SK-N-SH treated with all-trans-retinoic acid at 6 μM for 48 hours (cell line): ENCODE measurements around the gene SAMD4A.

Experiments
- ARNTL ChIP-seq: fragments of 450-650 bp; formaldehyde crosslinking; IDR thresholded peaks from 2 replicates; pipeline ENCODE4 v1.5.0; 2020; ENCODE audit warnings: low read depth, mild to moderate bottlenecking, moderate library complexity, borderline replicate concordance
- CREB5 ChIP-seq: fragments of 250-450 bp; sonication (Bioruptor Pico); IDR thresholded peaks from 2 replicates; pipeline ENCODE4 v1.5.1; 2020; ENCODE audit warnings: low read depth, mild to moderate bottlenecking, moderate library complexity
- CSDC2 ChIP-seq: fragments of 250-450 bp; sonication (Bioruptor Pico); IDR thresholded peaks from 2 replicates; pipeline ENCODE4 v1.5.0; 2020; ENCODE audit warnings: mild to moderate bottlenecking, moderate library complexity
- GLIS3 ChIP-seq: fragments of 250-450 bp; sonication (Bioruptor Pico); IDR thresholded peaks from 2 replicates; pipeline ENCODE4 v1.5.0; 2020; ENCODE audit warnings: mild to moderate bottlenecking, moderate library complexity
- ISL1 ChIP-seq: fragments of 250-450 bp; sonication (Bioruptor Pico); IDR thresholded peaks from 2 replicates; pipeline ENCODE4 v2.1.2; 2022; ENCODE audit warnings: mild to moderate bottlenecking, moderate library complexity
- PATZ1 ChIP-seq: fragments of 250-450 bp; sonication (Bioruptor Pico); IDR thresholded peaks from 2 replicates; pipeline ENCODE4 v1.8.0; 2020; ENCODE audit warnings: mild to moderate bottlenecking, moderate library complexity, borderline replicate concordance
- RARB ChIP-seq: fragments of 250-450 bp; sonication (Bioruptor Pico); IDR thresholded peaks from 2 replicates; pipeline ENCODE4 v1.8.0; 2021; ENCODE audit warnings: mild to moderate bottlenecking, moderate library complexity
- TOX ChIP-seq: fragments of 250-450 bp; sonication (Bioruptor Pico); IDR thresholded peaks from 2 replicates; pipeline ENCODE4 v1.8.0; 2021; ENCODE audit warnings: mild to moderate bottlenecking, moderate library complexity, borderline replicate concordance
- TSHZ2 ChIP-seq: fragments of 250-450 bp; sonication (Bioruptor Pico); IDR thresholded peaks from 2 replicates; pipeline ENCODE4 v1.5.0; 2020; ENCODE audit warnings: mild to moderate bottlenecking, moderate library complexity
- ZFP3 ChIP-seq: fragments of 250-450 bp; sonication (Bioruptor Pico); IDR thresholded peaks from 2 replicates; pipeline ENCODE4 v1.5.0; 2020; ENCODE audit warnings: mild to moderate bottlenecking, moderate library complexity
- ZFP30 ChIP-seq: fragments of 450-650 bp; formaldehyde crosslinking; IDR thresholded peaks from 2 replicates; pipeline ENCODE4 v1.5.0; 2022; ENCODE audit warnings: mild to moderate bottlenecking, moderate library complexity
- ZNF565 ChIP-seq: fragments of 450-650 bp; formaldehyde crosslinking; conservative IDR thresholded peaks from 2 replicates; pipeline ENCODE4 v1.5.0; 2020; ENCODE audit warnings: low read depth, mild to moderate bottlenecking, moderate library complexity
- ZNF70 ChIP-seq: fragments of 450-650 bp; formaldehyde crosslinking; IDR thresholded peaks from 2 replicates; pipeline ENCODE4 v1.5.0; 2020; ENCODE audit warnings: mild to moderate bottlenecking, moderate library complexity

GRCh38 chr14:54713379-54713778 lies 146.5 kb downstream of the SAMD4A start:
- TF ChIP-seq CSDC2 (CRISPR knock-in tag) (no peak), ZFP30 (CRISPR knock-in tag) (no peak), TOX (CRISPR knock-in tag) (no peak), RARB (no peak), ISL1 (CRISPR knock-in tag) (no peak), CREB5 (CRISPR knock-in tag) (no peak), PATZ1 (CRISPR knock-in tag) (no peak), GLIS3 (CRISPR knock-in tag) (no peak), ZFP3 (CRISPR knock-in tag) (no peak), ZNF565 (CRISPR knock-in tag) (no peak), ZNF70 (no peak), ARNTL (no peak), TSHZ2 (CRISPR knock-in tag) (no peak)
